Ovary (tissue), 9 donors: Measurements from ENCODE around the gene POLR3H. TPM values are rescaled to one million over a fixed set of nuclear protein-coding genes. Genes with fewer than 3 reads are reported as not detected.
A peak's percentile ranks its signal among the peaks of the same experiment; 100 is the strongest.

Source experiments
- DNase-seq, 5 donors: peaks; one replicate each; pipeline ENCODE4 v3.0.0-alpha.2; 2019 to 2020
- H3K27ac ChIP-seq, 2 donors: fragments of 200-600 bp; one replicate each; pipeline versions ENCODE4 v1.5.1 to v1.8.0; 2019 to 2022
- H3K27me3 ChIP-seq: fragments of 200-600 bp; one replicate; pipeline ENCODE4 v1.8.0; 2022
- H3K36me3 ChIP-seq: fragments of 200-600 bp; sonication (generic); one replicate; pipeline ENCODE4 v1.5.1; 2019
- H3K4me1 ChIP-seq: one replicate; pipeline ENCODE4 v1.8.1; 2013; ENCODE audit warnings: mild to moderate bottlenecking, moderate library complexity; ENCODE audit not compliant: insufficient read depth
- H3K4me3 ChIP-seq: fragments of 200-600 bp; sonication (generic); one replicate; pipeline ENCODE4 v1.5.1; 2017
- H3K9me3 ChIP-seq, 2 donors: fragments of 200-600 bp in 1 of 2; sonication (generic) in 1 of 2; one replicate each; pipeline versions ENCODE4 v1.5.1 to v1.8.1; 2013 to 2019; ENCODE audit warnings: mild to moderate bottlenecking in 1 of 2, moderate library complexity in 1 of 2
- EP300 ChIP-seq: sonication (generic); formaldehyde crosslinking; IDR thresholded peaks from one replicate; pipeline ENCODE4 v1.6.1; 2017; ENCODE audit warnings: antibody characterized with exemption
- POLR2A ChIP-seq: fragments of 450-650 bp; IDR thresholded peaks from one replicate; pipeline ENCODE4 v1.6.1; 2017; ENCODE audit warnings: antibody characterized with exemption, mild to moderate bottlenecking, moderate library complexity
- WGBS, 3 donors: extraction: QIAGEN DNeasy Blood & Tissue Kit in 1 of 3; methylation state at CpG; one replicate each; pipeline versions ENCODE4 v1.1.5 to v1.1.7; 2013 to 2017; 5-methylcytosine and 5-hydroxymethylcytosine counted together
- intact Hi-C, 4 donors: fragments of 100-400 bp; cut with DNase I; formaldehyde crosslinking; loops; one replicate each; pipeline versions ENCODE4 v1.11.0 to v1.15.1; 2022 to 2023
- polyA plus RNA-seq, 2 donors: library from polyadenylated mRNA; stranded (reverse); fragments of 200-250 nt in 1 of 2; fragments of 350-450 nt in 1 of 2; fragmentation: Illumina TruSeq in 1 of 2; extraction: RNeasy Lipid Tissue Mini Kit (QIAGEN cat#74804) in 1 of 2; gene quantifications; one replicate each; pipeline ENCODE4 v1.2.3, GENCODE V29; 2013 to 2014
- total RNA-seq, 7 donors: library from RNA; depleted of rRNA in 2 of 7; stranded (reverse); fragments of >200 nt in 2 of 7; fragmentation: NEBNext Ultra II Directional in 3 of 7; extraction: Animal tissue kit (Norgen Biotek cat#: 25700) in 3 of 7; gene quantifications; one replicate each; pipeline versions ENCODE4 v1.1.0 to v1.2.4, GENCODE V29; 2016 to 2023
- TF ChIP-seq, protein P1 (sequence below), 3 donors: fragments of 450-650 bp in 2 of 3; fragments of 200-600 bp in 1 of 3; IDR thresholded peaks; one replicate each; pipeline versions ENCODE4 v1.5.1 to v1.8.0; 2016 to 2022; ENCODE audit warnings: antibody characterized with exemption in 3 of 3, mild to moderate bottlenecking in 1 of 3
- donor health status: DM: no; HTN: no; CAD: no; lungs with moderate emphysema.
- donor health status: DM: no; HTN: no; CAD: no.
- donor health status: Bipolar disorder and iron deficiency.
- donor health status: DM: yes; HTN: yes; CAD: no.
- donor health status: DM: no; HTN: no; CAD: no.
- donor health status: DM: yes; HTN: yes; CAD: no.

POLR3H gene
- total and polyA plus RNA-seq, 9 donors = 15.7 to 84.6 (median 49.6) TPM

DNA sequence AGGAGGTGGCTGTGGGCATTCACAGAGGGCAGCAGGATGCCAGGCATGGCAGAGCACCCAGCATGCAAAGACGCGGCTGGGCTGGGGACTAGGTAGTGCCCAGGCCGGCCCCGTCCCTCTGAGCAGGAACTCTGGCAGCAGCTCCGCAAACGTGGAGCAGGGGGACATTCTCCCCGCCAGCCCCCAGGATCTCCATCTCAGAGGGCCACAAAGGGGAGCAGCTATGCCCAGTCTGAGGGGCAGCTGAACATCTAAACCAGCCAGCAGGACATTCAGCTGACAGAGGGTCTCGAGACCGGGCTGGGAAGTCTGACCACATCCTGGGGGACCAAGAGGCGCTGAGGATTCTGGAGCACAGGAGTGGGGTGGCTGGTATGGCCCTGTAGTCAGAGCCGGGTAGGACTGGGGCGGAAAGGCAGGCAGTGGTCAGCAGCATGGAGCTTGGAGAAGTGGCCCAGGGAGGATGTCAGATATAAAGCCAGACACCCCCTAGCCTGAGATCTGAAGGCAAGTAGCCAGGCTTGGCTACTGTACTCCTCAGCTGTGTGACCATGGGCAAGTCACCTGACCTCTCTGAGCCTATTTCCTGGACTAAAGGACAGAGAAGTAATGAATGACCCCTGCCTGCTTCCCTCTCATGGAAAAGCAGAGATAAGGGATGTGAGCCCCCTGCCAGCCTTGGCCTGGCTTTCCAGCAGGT lies 35.2 kb upstream of the POLR3H start:
- TF ChIP-seq, protein P1, sequence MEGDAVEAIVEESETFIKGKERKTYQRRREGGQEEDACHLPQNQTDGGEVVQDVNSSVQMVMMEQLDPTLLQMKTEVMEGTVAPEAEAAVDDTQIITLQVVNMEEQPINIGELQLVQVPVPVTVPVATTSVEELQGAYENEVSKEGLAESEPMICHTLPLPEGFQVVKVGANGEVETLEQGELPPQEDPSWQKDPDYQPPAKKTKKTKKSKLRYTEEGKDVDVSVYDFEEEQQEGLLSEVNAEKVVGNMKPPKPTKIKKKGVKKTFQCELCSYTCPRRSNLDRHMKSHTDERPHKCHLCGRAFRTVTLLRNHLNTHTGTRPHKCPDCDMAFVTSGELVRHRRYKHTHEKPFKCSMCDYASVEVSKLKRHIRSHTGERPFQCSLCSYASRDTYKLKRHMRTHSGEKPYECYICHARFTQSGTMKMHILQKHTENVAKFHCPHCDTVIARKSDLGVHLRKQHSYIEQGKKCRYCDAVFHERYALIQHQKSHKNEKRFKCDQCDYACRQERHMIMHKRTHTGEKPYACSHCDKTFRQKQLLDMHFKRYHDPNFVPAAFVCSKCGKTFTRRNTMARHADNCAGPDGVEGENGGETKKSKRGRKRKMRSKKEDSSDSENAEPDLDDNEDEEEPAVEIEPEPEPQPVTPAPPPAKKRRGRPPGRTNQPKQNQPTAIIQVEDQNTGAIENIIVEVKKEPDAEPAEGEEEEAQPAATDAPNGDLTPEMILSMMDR (IDR thresholded peaks at IDR 0.05) = no peak
- TF ChIP-seq EP300 (no peak), POLR2A (no peak)
- Histone ChIP-seq H3K4me1 (peaks cover 12% of the 10 kb centered on the region), H3K27me3 (no peaks in the 10 kb centered on the region), H3K4me3 (no peak overlapping the region), H3K36me3 (no peaks in the 10 kb centered on the region), H3K27ac (peak overlapping the region; percentile 21 to 73), H3K9me3 (no peaks in the 10 kb centered on the region)
- intact Hi-C loops = no loop called here
- peak in 1 of 5 donors; percentile 41 for DNase-seq
- 84 to 93% (median 86%) methylated on average over 12 of the region's 12 CpGs for WGBS, 3 donors

DNA sequence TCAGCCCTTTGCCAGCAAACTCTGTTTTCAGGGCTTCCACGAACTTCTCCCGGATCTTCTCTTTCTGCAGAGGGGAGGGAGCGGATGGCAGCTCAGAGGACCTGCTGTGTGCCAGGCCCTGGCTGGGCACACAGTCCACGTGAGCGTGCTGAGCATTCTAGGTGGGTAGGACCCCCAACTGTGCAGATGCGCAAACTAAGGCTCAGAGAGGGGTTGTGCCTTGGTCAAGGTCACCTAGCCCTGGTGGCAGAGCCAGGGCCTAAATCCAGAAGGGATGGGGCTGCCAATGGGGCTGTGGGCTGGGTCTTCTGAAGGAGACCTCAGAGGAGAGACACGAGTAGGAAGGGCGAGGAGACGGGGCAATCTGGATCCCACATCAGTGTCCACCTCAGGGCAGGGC lies 34.5 kb upstream of the POLR3H start:
- Histone ChIP-seq H3K4me1 (peaks cover 14% of the 10 kb centered on the region), H3K36me3 (no peaks in the 10 kb centered on the region), H3K27me3 (no peaks in the 10 kb centered on the region), H3K9me3 (no peaks in the 10 kb centered on the region), H3K27ac (peak overlapping the region; percentile 21 to 73), H3K4me3 (no peak overlapping the region)
- TF ChIP-seq POLR2A = no peak
- TF ChIP-seq, protein P1 (IDR thresholded peaks at IDR 0.05) = no peak
- no peak for TF ChIP-seq EP300
- intact Hi-C loops = no loop called here
- peak in 2 of 5 donors; percentile 47 to 54 for DNase-seq
- 37 to 73% (median 50%) methylated on average over 9 of the region's 9 CpGs for WGBS, 3 donors

DNA sequence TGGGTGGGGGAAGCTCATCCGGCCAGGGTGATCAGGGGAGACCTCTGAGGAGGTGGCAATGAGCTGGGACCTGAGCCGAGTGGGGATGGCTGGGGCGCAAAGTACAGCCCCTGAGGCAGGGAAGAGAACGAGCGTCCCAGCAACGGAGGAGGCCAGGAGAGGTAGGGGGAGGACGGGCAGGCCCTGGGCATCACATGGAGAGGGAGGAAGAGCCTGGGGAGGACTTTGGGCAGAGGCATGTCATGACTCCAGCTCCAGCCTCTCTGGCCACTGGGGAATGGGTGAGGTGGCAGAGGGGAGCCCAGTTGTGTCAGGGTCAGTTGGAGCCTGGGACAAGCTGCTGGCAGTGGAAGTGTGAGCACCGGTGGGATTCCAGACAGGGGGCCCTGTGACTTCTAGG lies 33.8 kb upstream of the POLR3H start:
- H3K9me3 ChIP-seq = no peaks in the 10 kb centered on the region
- no peaks in the 10 kb centered on the region for H3K27me3 ChIP-seq
- no peak overlapping the region for H3K4me3 ChIP-seq
- H3K36me3 ChIP-seq = no peaks in the 10 kb centered on the region
- peaks cover 14% of the 10 kb centered on the region for H3K4me1 ChIP-seq
- intact Hi-C loops = no loop called here
- no peak for TF ChIP-seq POLR2A
- peak in 2 of 5 donors; percentile 34 to 38 for DNase-seq
- H3K27ac ChIP-seq = peak overlapping the region in 1 of 2 donors; percentile 73
- 77 to 87% (median 78%) methylated on average over 8 of the region's 8 CpGs for WGBS, 3 donors

DNA sequence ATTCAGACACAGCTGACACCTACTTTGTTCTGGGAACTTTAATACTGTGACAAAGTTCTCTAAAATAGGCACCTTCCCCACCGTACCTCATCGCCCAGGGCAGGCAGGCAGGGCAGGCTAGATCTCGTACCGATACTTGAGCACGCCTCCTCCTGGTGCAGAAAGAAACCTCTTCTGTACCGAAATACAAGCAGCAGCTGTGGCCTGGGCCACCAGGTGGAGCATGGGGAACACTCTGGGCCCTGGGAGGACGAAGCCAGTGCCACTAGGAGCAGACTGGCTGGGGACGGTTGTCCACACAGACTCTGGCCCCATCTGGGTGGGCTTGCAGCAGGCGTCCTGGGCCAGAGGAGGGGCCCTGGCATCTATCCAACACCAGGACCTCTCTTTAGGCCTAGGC lies 32.6 kb upstream of the POLR3H start:
- intact Hi-C loops = no loop called here
- peak in 2 of 5 donors; percentile 68 to 71 for DNase-seq
- peaks cover 14% of the 10 kb centered on the region for H3K4me1 ChIP-seq
- TF ChIP-seq, protein P1 (IDR thresholded peaks at IDR 0.05) = peak; percentile 15 to 64 (median 64)
- TF ChIP-seq POLR2A (no peak), EP300 (no peak)
- H3K27ac ChIP-seq = no peak overlapping the region
- WGBS, 3 donors = 63 to 78% (median 64%) methylated on average over 8 to 9 of the region's 9 CpGs
- H3K9me3 ChIP-seq = no peaks in the 10 kb centered on the region
- H3K27me3 ChIP-seq = no peaks in the 10 kb centered on the region
- no peak overlapping the region for H3K4me3 ChIP-seq
- H3K36me3 ChIP-seq = no peaks in the 10 kb centered on the region

DNA sequence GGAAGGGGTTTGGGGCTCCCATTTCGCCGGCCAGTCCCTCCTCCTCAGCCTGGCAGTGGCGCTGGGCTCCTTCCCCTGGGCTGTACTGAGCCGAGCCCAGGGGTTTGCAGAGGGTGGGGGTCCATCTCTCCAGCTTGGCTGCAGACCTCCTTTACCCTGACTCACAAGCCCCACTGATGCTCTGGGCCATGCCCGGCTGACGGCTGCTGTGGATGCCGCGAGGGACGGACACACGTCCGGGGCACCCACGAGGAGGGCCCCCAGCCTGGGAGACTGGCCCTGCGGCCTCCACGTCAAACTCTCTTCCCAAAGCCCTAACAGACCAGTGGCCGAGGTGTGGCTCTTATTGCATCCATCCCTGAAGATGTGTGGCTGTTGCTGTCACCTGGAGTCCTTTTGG lies 31.3 kb upstream of the POLR3H start:
- WGBS, 3 donors = 78 to 84% (median 83%) methylated on average over 15 of the region's 15 CpGs
- TF ChIP-seq EP300 (no peak), POLR2A (no peak)
- TF ChIP-seq, protein P1 (IDR thresholded peaks at IDR 0.05) = no peak
- H3K4me3 ChIP-seq = no peak overlapping the region
- H3K9me3 ChIP-seq = no peaks in the 10 kb centered on the region
- DNase-seq = no peak
- no peaks in the 10 kb centered on the region for H3K36me3 ChIP-seq
- no peaks in the 10 kb centered on the region for H3K27me3 ChIP-seq
- intact Hi-C loops = no loop called here
- H3K27ac ChIP-seq = peak overlapping the region; percentile 65
- peaks cover 14% of the 10 kb centered on the region for H3K4me1 ChIP-seq
